GM18517 (cell line): ENCODE data around the gene TOMM40.
"Not testable (repeated sequence)": the region's sequence is repeated elsewhere in the genome, so short reads cannot be mapped to it uniquely, and the experiment has no call there.

ENCODE experiments used
- ATAC-seq: cut with Tn5 transposase; IDR thresholded peaks from one replicate; pipeline ENCODE4 v1.9.1; 2021; ENCODE audit warnings: mild to moderate bottlenecking, moderate library complexity; ENCODE audit not compliant: unreplicated experiment

TOMM40 gene

DNA sequence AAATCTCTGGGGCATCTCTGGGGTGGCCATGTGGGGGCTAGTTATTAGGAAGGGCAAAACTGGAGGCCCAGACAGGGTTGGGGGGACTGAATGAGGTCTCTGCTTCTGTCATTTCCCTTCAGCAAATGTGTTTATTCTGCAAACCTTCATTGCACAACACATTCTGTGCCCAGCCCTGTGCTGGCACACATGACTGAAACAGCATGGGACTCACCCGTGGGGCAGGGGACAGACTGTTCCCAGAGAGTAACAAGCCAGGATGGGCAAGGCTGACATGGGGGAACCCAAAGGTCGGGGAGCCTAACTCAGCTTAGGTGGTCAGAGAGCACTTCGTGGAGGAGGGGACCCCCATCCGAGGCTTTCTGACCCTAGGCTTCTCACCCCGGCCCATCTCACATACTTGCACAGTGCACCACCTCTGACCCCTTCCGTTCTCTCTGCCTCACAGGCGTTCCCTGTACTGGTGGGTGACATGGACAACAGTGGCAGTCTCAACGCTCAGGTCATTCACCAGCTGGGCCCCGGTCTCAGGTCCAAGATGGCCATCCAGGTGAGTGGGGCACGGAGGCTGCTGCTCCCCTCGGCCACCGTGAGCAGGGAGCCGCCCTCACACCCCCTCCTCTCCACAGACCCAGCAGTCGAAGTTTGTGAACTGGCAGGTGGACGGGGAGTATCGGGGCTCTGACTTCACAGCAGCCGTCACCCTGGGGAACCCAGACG lies 2.4 kb downstream of the TOMM40 start:
- ATAC-seq, result no peak

DNA sequence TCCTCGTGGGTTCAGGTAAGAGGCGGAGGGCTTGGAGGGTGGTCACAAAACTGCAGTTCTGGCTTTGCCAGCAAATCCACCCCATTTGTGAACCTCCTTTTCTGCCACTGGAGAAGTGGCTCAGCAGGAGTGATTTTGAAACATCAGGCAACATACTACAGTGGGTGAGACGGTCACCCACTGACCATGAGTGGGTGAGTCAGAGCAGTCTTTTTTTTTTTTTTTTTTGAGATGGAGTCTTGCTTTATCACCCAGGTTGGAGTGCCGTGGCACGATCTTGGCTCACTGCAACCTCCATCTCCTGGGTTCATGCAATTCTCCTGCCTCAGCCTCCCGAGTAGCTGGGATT lies 3.0 kb downstream of the TOMM40 start:
- ATAC-seq, result no peak

DNA sequence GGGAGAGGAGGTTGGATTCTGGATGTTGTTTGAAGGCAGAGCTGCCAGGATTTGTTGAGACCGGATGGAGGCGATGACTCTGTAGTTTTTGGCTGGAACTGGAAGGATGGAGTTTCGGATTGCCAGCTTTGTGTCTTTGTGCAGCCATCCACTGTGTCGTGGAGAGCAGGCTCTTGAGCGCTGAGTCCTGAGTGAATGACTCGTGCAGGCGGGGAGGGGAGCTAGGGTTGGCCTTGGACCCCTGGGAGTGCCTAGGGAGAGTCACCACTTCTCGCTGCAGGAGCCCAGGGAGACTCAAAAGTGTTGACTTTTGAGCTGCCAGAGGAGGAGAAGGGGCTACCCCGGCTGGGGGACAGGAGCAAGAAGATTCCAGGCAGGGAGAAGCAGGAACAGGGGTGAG lies 3.9 kb downstream of the TOMM40 start:
- no peak for ATAC-seq

DNA sequence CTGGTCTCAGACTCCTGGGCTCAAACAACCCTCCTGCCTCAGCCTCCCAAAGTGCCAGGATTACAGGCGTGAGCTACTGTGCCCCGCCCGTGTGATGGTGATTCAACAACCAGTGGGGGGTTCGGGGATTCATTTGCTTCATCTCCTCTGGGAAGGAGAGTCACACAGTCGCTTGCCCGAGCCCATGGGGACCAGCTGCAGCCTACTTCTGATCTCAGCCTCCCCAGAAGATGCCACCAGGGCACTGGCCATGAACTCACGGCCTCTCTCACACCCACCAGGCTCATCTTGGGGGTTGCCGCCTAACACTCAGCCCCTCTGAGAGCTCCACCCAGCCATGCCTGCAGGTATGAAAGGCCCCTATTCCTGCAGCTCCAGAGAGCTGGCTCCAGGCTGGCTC lies 6.8 kb downstream of the TOMM40 start:
- no peak for ATAC-seq

DNA sequence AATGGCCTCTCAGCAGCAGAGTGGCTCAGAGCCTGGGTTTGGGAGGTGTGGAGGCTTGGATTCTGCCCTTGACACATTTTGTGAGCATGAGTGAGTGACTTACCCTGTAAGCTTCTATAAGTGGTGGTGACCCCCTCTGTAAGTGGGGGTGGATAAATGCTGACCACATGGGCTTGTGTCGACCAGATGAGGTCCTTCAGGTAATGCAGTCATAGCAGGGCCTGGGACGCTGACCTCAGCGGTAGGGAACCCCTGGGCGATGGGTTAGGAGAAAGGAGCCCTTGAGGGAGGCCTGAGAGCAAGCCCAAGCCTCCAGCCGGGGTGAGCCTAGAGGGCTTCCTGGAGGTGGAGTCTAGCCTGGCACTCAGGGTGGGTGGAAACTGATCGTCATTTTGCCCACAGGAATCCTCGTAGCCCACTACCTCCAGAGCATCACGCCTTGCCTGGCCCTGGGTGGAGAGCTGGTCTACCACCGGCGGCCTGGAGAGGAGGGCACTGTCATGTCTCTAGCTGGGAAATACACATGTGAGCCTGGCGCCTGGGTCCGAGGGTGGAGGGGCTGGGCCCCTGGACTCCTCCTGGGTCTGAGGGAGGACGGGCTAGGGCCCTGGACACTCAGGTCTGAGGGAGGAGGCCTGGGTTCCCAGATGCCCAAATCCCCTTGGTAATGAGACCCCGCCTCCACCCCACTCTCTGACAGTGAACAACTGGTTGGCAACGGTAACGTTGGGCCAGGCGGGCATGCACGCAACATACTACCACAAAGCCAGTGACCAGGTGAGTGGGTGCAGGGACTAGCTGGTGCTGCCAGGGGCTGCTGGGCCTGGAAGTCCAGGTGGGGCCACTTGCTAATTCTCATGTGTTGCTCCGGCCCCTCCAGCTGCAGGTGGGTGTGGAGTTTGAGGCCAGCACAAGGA lies 9.5 kb downstream of the TOMM40 start:
- ATAC-seq, result no peak

DNA sequence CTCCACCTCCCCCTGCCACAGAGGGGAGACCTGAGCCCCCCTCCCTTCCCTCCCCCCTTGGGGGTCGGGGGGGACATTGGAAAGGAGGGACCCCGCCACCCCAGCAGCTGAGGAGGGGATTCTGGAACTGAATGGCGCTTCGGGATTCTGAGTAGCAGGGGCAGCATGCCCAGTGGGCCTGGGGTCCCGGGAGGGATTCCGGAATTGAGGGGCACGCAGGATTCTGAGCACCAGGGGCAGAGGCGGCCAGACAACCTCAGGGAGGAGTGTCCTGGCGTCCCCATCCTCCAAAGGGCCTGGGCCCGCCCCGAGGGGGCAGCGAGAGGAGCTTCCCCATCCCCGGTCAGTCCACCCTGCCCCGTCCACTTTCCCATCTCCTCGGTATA lies 12.2 kb downstream of the TOMM40 start:
- ATAC-seq, result no peak

DNA sequence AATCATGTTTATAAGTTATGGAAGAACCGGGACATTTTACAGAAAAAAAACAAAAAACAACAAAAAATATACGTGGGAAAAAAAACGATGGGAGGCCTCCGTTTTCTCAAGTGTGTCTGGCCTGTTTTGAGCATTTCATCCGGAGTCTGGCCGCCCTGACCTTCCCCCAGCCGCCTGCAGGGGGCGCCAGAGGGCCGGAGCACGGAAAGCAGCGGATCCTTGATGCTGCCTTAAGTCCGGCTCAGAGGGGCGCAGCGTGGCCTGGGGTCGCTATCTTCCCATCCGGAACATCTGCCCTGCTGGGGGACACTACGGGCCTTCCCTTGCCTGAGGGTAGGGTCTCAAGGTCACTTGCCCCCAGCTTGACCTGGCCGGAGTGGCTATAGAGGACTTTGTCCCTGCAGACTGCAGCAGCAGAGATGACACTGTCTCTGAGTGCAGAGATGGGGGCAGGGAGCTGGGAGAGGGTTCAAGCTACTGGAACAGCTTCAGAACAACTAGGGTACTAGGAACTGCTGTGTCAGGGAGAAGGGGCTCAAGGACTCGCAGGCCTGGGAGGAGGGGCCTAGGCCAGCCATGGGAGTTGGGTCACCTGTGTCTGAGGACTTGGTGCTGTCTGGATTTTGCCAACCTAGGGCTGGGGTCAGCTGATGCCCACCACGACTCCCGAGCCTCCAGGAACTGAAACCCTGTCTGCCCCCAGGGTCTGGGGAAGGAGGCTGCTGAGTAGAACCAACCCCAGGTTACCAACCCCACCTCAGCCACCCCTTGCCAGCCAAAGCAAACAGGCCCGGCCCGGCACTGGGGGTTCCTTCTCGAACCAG lies 12.8 kb downstream of the TOMM40 start:
- ATAC-seq, result no peak

DNA sequence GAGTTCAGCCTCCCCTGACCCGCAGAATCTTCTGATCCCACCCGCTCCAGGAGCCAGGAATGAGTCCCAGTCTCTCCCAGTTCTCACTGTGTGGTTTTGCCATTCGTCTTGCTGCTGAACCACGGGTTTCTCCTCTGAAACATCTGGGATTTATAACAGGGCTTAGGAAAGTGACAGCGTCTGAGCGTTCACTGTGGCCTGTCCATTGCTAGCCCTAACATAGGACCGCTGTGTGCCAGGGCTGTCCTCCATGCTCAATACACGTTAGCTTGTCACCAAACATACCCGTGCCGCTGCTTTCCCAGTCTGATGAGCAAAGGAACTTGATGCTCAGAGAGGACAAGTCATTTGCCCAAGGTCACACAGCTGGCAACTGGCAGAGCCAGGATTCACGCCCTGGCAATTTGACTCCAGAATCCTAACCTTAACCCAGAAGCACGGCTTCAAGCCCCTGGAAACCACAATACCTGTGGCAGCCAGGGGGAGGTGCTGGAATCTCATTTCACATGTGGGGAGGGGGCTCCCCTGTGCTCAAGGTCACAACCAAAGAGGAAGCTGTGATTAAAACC lies 13.5 kb downstream of the TOMM40 start:
- ATAC-seq, result no peak

DNA sequence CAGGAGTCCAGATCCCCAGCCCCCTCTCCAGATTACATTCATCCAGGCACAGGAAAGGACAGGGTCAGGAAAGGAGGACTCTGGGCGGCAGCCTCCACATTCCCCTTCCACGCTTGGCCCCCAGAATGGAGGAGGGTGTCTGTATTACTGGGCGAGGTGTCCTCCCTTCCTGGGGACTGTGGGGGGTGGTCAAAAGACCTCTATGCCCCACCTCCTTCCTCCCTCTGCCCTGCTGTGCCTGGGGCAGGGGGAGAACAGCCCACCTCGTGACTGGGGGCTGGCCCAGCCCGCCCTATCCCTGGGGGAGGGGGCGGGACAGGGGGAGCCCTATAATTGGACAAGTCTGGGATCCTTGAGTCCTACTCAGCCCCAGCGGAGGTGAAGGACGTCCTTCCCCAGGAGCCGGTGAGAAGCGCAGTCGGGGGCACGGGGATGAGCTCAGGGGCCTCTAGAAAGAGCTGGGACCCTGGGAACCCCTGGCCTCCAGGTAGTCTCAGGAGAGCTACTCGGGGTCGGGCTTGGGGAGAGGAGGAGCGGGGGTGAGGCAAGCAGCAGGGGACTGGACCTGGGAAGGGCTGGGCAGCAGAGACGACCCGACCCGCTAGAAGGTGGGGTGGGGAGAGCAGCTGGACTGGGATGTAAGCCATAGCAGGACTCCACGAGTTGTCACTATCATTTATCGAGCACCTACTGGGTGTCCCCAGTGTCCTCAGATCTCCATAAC lies 14.5 kb downstream of the TOMM40 start, which contains the start of gene APOE:
TSS of gene APOE (plus strand) at position 360 of the 724 bp plus-strand sequence. CDS start 829 bp downstream, outside the sequence.
- ATAC-seq, result no peak

DNA sequence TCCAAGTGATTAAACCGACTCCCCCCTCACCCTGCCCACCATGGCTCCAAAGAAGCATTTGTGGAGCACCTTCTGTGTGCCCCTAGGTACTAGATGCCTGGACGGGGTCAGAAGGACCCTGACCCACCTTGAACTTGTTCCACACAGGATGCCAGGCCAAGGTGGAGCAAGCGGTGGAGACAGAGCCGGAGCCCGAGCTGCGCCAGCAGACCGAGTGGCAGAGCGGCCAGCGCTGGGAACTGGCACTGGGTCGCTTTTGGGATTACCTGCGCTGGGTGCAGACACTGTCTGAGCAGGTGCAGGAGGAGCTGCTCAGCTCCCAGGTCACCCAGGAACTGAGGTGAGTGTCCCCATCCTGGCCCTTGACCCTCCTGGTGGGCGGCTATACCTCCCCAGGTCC lies 16.6 kb downstream of the TOMM40 start:
- no peak for ATAC-seq

DNA sequence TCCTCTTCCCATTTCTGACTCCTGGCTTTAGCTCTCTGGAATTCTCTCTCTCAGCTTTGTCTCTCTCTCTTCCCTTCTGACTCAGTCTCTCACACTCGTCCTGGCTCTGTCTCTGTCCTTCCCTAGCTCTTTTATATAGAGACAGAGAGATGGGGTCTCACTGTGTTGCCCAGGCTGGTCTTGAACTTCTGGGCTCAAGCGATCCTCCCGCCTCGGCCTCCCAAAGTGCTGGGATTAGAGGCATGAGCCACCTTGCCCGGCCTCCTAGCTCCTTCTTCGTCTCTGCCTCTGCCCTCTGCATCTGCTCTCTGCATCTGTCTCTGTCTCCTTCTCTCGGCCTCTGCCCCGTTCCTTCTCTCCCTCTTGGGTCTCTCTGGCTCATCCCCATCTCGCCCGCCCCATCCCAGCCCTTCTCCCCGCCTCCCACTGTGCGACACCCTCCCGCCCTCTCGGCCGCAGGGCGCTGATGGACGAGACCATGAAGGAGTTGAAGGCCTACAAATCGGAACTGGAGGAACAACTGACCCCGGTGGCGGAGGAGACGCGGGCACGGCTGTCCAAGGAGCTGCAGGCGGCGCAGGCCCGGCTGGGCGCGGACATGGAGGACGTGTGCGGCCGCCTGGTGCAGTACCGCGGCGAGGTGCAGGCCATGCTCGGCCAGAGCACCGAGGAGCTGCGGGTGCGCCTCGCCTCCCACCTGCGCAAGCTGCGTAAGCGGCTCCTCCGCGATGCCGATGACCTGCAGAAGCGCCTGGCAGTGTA lies 17.2 kb downstream of the TOMM40 start:
- ATAC-seq, result no peak

DNA sequence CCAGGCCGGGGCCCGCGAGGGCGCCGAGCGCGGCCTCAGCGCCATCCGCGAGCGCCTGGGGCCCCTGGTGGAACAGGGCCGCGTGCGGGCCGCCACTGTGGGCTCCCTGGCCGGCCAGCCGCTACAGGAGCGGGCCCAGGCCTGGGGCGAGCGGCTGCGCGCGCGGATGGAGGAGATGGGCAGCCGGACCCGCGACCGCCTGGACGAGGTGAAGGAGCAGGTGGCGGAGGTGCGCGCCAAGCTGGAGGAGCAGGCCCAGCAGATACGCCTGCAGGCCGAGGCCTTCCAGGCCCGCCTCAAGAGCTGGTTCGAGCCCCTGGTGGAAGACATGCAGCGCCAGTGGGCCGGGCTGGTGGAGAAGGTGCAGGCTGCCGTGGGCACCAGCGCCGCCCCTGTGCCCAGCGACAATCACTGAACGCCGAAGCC lies 17.8 kb downstream of the TOMM40 start:
- ATAC-seq, result no peak

DNA sequence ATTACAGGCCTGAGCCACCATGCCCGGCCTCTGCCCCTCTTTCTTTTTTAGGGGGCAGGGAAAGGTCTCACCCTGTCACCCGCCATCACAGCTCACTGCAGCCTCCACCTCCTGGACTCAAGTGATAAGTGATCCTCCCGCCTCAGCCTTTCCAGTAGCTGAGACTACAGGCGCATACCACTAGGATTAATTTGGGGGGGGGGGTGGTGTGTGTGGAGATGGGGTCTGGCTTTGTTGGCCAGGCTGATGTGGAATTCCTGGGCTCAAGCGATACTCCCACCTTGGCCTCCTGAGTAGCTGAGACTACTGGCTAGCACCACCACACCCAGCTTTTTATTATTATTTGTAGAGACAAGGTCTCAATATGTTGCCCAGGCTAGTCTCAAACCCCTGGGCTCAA lies 18.7 kb downstream of the TOMM40 start:
- ATAC-seq, result no peak

DNA sequence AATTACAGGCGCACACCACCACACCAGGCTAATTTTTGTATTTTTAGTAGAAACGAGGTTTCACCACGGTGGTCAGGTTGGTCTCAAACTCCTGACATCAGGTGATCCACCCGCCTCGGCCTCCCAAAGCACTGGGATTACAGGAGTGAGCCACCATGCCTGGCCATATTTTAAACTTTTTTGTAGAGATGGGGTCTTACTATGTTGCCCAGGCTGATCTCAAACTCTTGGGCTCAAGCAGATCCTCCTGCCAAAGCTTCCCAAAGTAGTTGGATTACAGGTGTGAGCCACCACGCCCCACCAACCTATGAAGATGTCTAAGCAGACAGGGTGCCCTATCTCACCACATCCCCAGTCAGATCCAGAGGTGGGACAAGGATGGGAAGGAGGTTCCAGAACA lies 20.8 kb downstream of the TOMM40 start:
- not testable (repeated sequence) for ATAC-seq

DNA sequence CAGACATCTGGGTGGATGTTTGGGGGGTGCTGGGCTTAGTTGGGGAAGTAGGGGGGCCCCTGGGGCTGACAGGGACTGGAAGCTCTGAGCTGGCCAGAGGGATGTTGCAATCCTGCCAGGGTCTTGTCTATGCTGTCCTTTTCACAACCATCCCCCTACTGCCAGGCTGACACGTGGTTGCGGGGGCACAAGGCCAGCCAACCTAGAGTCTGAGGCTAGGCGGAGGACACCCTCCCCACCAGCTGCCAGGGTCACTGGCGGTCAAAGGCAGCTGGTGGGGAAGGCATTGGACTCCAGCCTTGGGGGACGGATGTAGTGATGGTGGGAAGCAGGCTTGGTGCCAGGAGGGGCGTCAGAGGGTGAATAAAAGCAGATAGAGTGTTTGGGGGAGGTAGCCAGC lies 21.8 kb downstream of the TOMM40 start:
- no peak for ATAC-seq

DNA sequence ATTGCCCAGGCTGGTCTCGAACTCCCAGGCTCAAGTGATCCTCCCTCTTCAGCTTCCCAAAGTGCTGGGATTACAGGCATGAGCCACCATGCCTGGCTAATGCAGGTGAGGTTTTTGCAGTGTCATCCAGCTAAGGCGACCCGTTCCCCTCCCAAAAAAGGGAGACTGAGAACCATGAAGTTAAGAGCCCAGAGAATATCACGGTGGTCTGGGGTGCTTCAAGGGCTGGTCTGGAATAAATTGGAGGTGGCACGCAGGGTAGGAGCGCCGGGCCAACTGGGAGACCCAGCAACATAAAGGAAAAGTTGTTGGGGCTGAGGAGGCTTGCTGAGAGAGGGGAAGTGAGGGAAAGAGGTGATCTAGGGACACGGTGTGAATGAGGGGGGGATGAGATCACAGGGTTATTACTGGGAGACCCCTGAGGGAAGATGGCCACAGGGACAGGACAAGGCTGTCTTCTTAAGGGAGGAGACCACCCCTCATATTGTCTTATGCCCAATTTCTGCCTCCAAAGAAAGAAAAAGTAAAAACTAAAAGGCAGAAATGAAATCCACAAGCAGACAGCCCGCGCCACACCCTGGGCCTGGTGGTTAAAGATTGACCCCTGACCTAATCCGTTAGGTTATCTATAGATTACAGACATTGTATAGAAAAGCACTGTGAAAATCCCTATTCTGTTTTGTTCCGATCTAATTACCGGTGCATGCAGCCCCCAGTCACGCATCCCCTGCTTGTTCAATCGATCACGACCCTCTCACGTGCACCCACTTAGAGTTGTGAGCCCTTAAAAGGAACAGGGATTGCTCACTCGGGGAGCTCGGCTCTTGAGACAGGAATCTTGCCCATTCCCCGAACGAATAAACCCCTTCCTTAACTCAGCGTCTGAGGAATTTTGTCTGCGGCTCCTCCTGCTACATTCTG lies 22.7 kb downstream of the TOMM40 start:
- ATAC-seq, result not testable (repeated sequence)

DNA sequence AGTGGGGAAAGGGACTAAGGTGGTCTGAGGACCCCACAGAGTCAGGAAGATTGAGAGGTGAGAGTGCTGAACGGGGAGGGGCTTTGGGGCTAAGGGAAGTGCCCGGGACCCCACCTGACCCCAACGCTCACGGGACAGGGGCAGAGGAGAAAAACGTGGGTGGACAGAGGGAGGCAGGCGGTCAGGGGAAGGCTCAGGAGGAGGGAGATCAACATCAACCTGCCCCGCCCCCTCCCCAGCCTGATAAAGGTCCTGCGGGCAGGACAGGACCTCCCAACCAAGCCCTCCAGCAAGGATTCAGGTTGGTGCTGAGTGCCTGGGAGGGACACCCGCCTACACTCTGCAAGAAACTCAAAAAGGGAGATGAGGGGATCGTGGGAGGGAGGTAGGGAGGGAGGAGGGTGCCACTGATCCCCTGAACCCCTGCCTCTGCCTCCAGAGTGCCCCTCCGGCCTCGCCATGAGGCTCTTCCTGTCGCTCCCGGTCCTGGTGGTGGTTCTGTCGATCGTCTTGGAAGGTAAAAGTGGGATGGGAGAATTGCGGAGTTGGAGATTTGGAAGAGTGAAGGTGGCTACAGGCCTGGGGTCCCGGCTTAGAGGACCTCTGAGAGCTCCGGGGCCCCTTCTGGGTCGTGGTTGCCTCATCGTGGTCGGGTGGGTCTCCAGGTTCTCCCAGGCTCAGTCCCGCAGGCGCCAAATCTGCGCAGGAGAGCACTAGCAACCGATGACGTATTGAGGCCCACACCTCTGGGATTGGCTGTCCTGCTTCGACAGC lies 23.6 kb downstream of the TOMM40 start, which contains the start of gene APOC1:
TSS of gene APOC1 (plus strand) at position 176 of the 774 bp plus-strand sequence. CDS start at position 460, 284 bp downstream.
- ATAC-seq, result peak; percentile 88
